Measurements from ENCODE around the gene GMPPA.

GMPPA gene

GRCh38 chr2:219468410-219469185 lies 30.1 kb upstream of the GMPPA start:
- DNase-seq, result no peak

- no peak for DNase-seq
Measured at GRCh38 chr2:219469186-219469724, 29.4 kb upstream of the GMPPA start.

GRCh38 chr2:219470429-219470828 lies 28.3 kb upstream of the GMPPA start:
- no peak for DNase-seq

GRCh38 chr2:219471476-219472371 lies 27.0 kb upstream of the GMPPA start:
- no peak for DNase-seq

GRCh38 chr2:219472629-219473187 lies 26.0 kb upstream of the GMPPA start:
- DNase-seq, result no peak

GRCh38 chr2:219473511-219473910 lies 25.2 kb upstream of the GMPPA start:
- no peak for DNase-seq

GRCh38 chr2:219474285-219475060 lies 24.2 kb upstream of the GMPPA start:
- DNase-seq, result no peak

GRCh38 chr2:219475278-219475677 lies 23.4 kb upstream of the GMPPA start:
- DNase-seq, result no peak

GRCh38 chr2:219475697-219476651 lies 22.7 kb upstream of the GMPPA start:
- DNase-seq, result peak; percentile 66

- no peak for DNase-seq
Measured at GRCh38 chr2:219476652-219477151, 22.0 kb upstream of the GMPPA start.

GRCh38 chr2:219477179-219477578 lies 21.5 kb upstream of the GMPPA start:
- no peak for DNase-seq

GRCh38 chr2:219477815-219478214 lies 20.9 kb upstream of the GMPPA start:
- DNase-seq, result no peak

GRCh38 chr2:219478916-219479315 lies 19.8 kb upstream of the GMPPA start:
- DNase-seq, result no peak

- no peak for DNase-seq
Measured at GRCh38 chr2:219480004-219480403, 18.7 kb upstream of the GMPPA start.

- no peak for DNase-seq
Measured at GRCh38 chr2:219482674-219483405, 15.9 kb upstream of the GMPPA start.

- peak; percentile 30 for DNase-seq
Measured at GRCh38 chr2:219483451-219484342, 15.0 kb upstream of the GMPPA start.

GRCh38 chr2:219484343-219485200 lies 14.1 kb upstream of the GMPPA start:
- peak; percentile 34 for DNase-seq

- DNase-seq, result no peak
Measured at GRCh38 chr2:219485201-219485580, 13.5 kb upstream of the GMPPA start.
